VCaP (cell line): ENCODE results near the gene SEMA4G.

ENCODE experiments used
- H3K27ac ChIP-seq: fragments of 450-650 bp; 2 replicates; pipeline ENCODE4 v1.5.1; 2017
- CTCF ChIP-seq: fragments of 450-650 bp; conservative IDR thresholded peaks from 2 replicates; pipeline ENCODE4 v1.5.1; 2017; ENCODE audit warnings: mild to moderate bottlenecking, moderate library complexity

SEMA4G gene, protein sequence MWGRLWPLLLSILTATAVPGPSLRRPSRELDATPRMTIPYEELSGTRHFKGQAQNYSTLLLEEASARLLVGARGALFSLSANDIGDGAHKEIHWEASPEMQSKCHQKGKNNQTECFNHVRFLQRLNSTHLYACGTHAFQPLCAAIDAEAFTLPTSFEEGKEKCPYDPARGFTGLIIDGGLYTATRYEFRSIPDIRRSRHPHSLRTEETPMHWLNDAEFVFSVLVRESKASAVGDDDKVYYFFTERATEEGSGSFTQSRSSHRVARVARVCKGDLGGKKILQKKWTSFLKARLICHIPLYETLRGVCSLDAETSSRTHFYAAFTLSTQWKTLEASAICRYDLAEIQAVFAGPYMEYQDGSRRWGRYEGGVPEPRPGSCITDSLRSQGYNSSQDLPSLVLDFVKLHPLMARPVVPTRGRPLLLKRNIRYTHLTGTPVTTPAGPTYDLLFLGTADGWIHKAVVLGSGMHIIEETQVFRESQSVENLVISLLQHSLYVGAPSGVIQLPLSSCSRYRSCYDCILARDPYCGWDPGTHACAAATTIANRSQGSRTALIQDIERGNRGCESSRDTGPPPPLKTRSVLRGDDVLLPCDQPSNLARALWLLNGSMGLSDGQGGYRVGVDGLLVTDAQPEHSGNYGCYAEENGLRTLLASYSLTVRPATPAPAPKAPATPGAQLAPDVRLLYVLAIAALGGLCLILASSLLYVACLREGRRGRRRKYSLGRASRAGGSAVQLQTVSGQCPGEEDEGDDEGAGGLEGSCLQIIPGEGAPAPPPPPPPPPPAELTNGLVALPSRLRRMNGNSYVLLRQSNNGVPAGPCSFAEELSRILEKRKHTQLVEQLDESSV

GRCh38 chr10:100969187-100970075 lies at the start of gene SEMA4G:
Gene SEMA4G (plus strand): TSS chr10:100969504. CDS start chr10:100972913, 3,409 bp downstream.
- no peak within 1 kb of the TSS for H3K27ac ChIP-seq
- TF ChIP-seq CTCF, result peak; percentile 36; the same call in 1 of the 2 replicates

- no peak overlapping the region for H3K27ac ChIP-seq
- TF ChIP-seq CTCF, result no peak
Measured at GRCh38 chr10:100923580-100923979, 45.7 kb upstream of the SEMA4G start.

- no peak overlapping the region for H3K27ac ChIP-seq
Measured at GRCh38 chr10:100927266-100927665, 42.0 kb upstream of the SEMA4G start.

DNA sequence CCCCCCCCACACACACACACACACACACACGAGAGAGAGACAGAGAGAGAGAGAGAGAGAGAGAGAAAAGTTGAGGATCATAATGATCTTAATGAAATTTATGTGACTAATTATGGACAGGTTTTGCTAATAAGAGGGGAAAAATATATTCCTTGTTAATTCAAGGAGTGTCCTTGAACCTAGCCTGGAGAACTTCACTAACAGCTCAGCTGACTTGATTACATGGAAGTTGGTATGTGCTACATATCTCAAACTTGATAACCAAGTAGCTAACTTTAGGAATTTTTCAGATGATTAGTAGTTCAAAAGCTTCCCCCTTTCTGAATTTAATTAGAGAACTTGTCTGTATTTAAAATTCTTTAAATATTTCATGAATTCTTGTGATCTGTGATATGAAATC lies 41.3 kb upstream of the SEMA4G start:
- no peak for TF ChIP-seq CTCF
- no peak overlapping the region for H3K27ac ChIP-seq

More at GRCh38 chr10:100927266-100927665, 42.0 kb upstream of the SEMA4G start:
- TF ChIP-seq CTCF, result no peak

DNA sequence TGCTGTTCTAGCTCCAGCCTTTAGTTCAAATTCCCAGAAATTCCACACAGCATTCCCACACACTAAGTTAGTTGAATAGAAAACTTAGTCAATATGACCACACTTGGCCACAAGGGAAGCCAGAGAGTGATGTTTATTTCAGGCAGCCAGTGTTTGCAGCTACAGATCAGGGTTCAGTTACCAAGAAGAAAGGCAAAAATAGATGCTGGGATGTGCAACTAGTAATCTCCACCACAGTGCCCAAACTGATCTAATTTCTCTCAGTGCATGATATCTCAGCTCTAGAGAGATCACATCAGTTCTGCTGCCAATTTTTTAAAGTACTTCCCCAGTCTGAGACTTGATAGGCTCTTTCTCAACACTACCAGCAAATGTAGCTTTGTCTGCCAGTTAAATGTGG lies 38.9 kb upstream of the SEMA4G start:
- TF ChIP-seq CTCF, result no peak
- no peak overlapping the region for H3K27ac ChIP-seq

DNA sequence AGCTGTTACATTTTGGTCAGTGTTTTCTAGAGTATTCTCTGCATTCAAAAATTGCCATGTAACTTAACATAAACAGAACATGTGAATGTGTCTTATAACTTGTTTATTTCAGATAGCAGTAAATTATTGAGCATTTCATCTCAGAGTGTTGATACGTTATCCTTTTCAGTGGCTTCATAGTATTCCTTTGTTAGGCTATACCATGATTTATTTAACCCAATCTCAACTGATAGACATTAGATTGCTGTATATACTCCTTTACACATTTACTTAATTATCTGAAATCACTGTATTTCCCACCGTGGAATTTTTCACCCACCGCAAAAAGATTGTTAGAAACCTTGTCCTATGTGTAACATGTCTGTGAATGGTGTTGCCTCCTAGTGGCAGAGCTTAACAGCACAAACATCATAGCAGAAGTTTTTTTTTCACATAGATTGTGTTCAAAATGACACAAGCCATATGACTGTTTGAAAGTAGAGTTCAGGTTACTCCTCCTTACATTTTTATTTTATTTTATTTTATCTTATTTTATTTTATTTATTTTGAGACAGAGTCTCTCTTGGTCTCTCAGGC lies 35.1 kb upstream of the SEMA4G start:
- TF ChIP-seq CTCF, result peak; percentile 67
- H3K27ac ChIP-seq, result no peak overlapping the region
